SH-SY5Y (cell line): ENCODE measurements around the gene CIC.

Experiments used
- GATA2 ChIP-seq: IDR thresholded peaks from 2 replicates; pipeline ENCODE4 v1.6.1; 2011; ENCODE audit warnings: mild to moderate bottlenecking, low read depth, low read length
- GATA3 ChIP-seq: IDR thresholded peaks from 2 replicates; pipeline ENCODE4 v1.6.1; 2011; ENCODE audit warnings: low read depth, mild to moderate bottlenecking, low read length, moderate library complexity

- TF ChIP-seq GATA3 (no peak), GATA2 (no peak)
Observed at GRCh38 chr19:42295831-42296525, 26.9 kb downstream of the CIC start.
